B cell (primary cell): ENCODE measurements around the gene SPACA6. TPM values are rescaled to one million over a fixed set of nuclear protein-coding genes. Genes with fewer than 3 reads are reported as not detected.
A peak's percentile ranks its signal among the peaks of the same experiment; 100 is the strongest.

Source experiments
- ATAC-seq: fragments of 200-7000 bp; cut with Tn5 transposase; one replicate; pipeline ENCODE4 v1.10.0; 2021; ENCODE audit warnings: low read depth, mild to moderate bottlenecking, moderate number of reproducible peaks, moderate library complexity
- CTCF ChIA-PET: fragments of 350-600 bp; sonication (Branson Sonifier 250); formaldehyde crosslinking; loops from one replicate; lab custom pipeline; 2021; ENCODE audit warnings: antibody characterized with exemption, inconsistent platforms; lab: Charles Lee
- POLR2A ChIA-PET: fragments of 350-600 bp; sonication (Branson Sonifier 250); formaldehyde crosslinking; loops from one replicate; lab custom pipeline; 2021; ENCODE audit warnings: antibody characterized with exemption; lab: Charles Lee
- DNase-seq: peaks from one replicate; pipeline ENCODE4 v3.0.0; 2013
- H2AFZ ChIP-seq: 2 replicates; pipeline ENCODE4 v1.6.1; 2012; ENCODE audit warnings: mild to moderate bottlenecking, low read depth, low read length; ENCODE audit not compliant: insufficient read depth, poor library complexity, severe bottlenecking
- H3K27ac ChIP-seq, 2 donors: 1 replicate in 1 of 2; 2 replicates in 1 of 2; pipeline ENCODE4 v1.5.1; 2012 to 2013; ENCODE audit warnings: low read length in 2 of 2, mild to moderate bottlenecking in 2 of 2, moderate library complexity in 1 of 2
- H3K27me3 ChIP-seq, 4 experiments: fragments of 200-600 bp in 1 of 4; sonication (generic) in 1 of 4; replicated peaks in 1 of 4; 1 replicate in 2 of 4; 2 replicates in 2 of 4; pipeline versions ENCODE4 v1.6.1 to v1.7.0; 2013 to 2016; ENCODE audit warnings: low read length in 3 of 4, mild to moderate bottlenecking in 2 of 4, mixed read lengths in 1 of 4, moderate library complexity in 1 of 4; ENCODE audit not compliant: insufficient read depth in 4 of 4, control insufficient read depth in 3 of 4; ENCODE audit errors: control extremely low read depth in 1 of 4
- H3K36me3 ChIP-seq, 2 experiments: replicated peaks in 1 of 2; 1 replicate in 1 of 2; 2 replicates in 1 of 2; pipeline versions ENCODE4 v1.6.1 to v1.7.1; 2013; ENCODE audit warnings: low read length in 1 of 2; ENCODE audit not compliant: insufficient read depth in 2 of 2, control insufficient read depth in 1 of 2; ENCODE audit errors: control extremely low read depth in 1 of 2, extremely low read depth in 1 of 2
- H3K4me1 ChIP-seq, 2 donors: fragments of 200-600 bp in 1 of 2; sonication (generic) in 1 of 2; 1 replicate in 1 of 2; 2 replicates in 1 of 2; pipeline versions ENCODE4 v1.5.1 to v1.6.1; 2013 to 2017; ENCODE audit warnings: low read length in 2 of 2; ENCODE audit not compliant: control insufficient read depth in 2 of 2, insufficient read depth in 2 of 2
- H3K4me2 ChIP-seq: replicated peaks from 2 replicates; pipeline ENCODE3; 2012; ENCODE audit warnings: mild to moderate bottlenecking, low read depth, low read length; ENCODE audit not compliant: poor library complexity, severe bottlenecking
- H3K4me3 ChIP-seq, 5 experiments: fragments of 200-600 bp in 1 of 5; sonication (generic) in 1 of 5; 1 replicate in 3 of 5; 2 replicates in 2 of 5; pipeline versions ENCODE4 v1.5.1 to v1.7.0; 2011 to 2016; ENCODE audit warnings: low read length in 4 of 5, mild to moderate bottlenecking in 4 of 5, low read depth in 2 of 5, control low read depth in 1 of 5, moderate library complexity in 1 of 5; ENCODE audit not compliant: insufficient read depth in 1 of 5; ENCODE audit errors: control extremely low read depth in 1 of 5, extremely low read depth in 1 of 5
- H3K79me2 ChIP-seq: fragments of 200-600 bp; sonication (generic); one replicate; pipeline ENCODE4 v1.6.0; 2016; ENCODE audit warnings: low read length; ENCODE audit not compliant: control insufficient read depth, insufficient read depth
- H3K9ac ChIP-seq: fragments of 200-600 bp; sonication (generic); 2 replicates; pipeline ENCODE4 v1.6.1; 2017; ENCODE audit warnings: mild to moderate bottlenecking, low read length, moderate library complexity
- H3K9me3 ChIP-seq, 3 donors: one replicate each; pipeline versions ENCODE4 v1.6.1 to v1.7.1; 2013; ENCODE audit warnings: low read length in 2 of 3; ENCODE audit not compliant: control insufficient read depth in 2 of 3, insufficient read depth in 1 of 3; ENCODE audit errors: control extremely low read depth in 1 of 3
- H4K20me1 ChIP-seq: 2 replicates; pipeline ENCODE4 v1.6.0; 2012; ENCODE audit warnings: mild to moderate bottlenecking, low read length; ENCODE audit not compliant: insufficient read depth, control insufficient read depth, poor library complexity, severe bottlenecking
- H3K27ac Mint-ChIP-seq: one replicate; pipeline ENCODE4 v1.8.0; 2021; ENCODE audit warnings: mixed read lengths
- H3K27me3 Mint-ChIP-seq: one replicate; pipeline ENCODE4 v1.8.0; 2021; ENCODE audit warnings: mixed read lengths
- H3K4me1 Mint-ChIP-seq: one replicate; pipeline ENCODE4 v1.8.0; 2021; ENCODE audit warnings: mixed read lengths
- H3K4me3 Mint-ChIP-seq: one replicate; pipeline ENCODE4 v1.8.0; 2021; ENCODE audit warnings: mixed read lengths
- H3K9me3 Mint-ChIP-seq: one replicate; pipeline ENCODE4 v1.8.0; 2022; ENCODE audit warnings: mixed read lengths; ENCODE audit not compliant: insufficient read depth
- CTCF ChIP-seq: fragments of 200-600 bp; IDR thresholded peaks from one replicate; pipeline ENCODE4 v1.8.0; 2022; ENCODE audit warnings: antibody characterized with exemption, mild to moderate bottlenecking
- EZH2 ChIP-seq: IDR thresholded peaks from 2 replicates; pipeline ENCODE4 v1.6.1; 2012; ENCODE audit warnings: borderline replicate concordance, low read depth, mild to moderate bottlenecking, moderate library complexity, low read length; ENCODE audit not compliant: insufficient read depth, poor library complexity, severe bottlenecking
- WGBS: methylation state at CpG from one replicate; pipeline ENCODE4 v1.1.5; 2013; ENCODE audit warnings: missing lambda C conversion rate; ENCODE audit not compliant: insufficient coverage; 5-methylcytosine and 5-hydroxymethylcytosine counted together
- intact Hi-C: fragments of 100-400 bp; cut with micrococcal nuclease; formaldehyde crosslinking; loops from one replicate; pipeline ENCODE4 v1.10.0; 2022
- polyA plus RNA-seq: library from polyadenylated mRNA; depleted of rRNA; stranded (reverse); fragments of >200 nt; gene quantifications from 2 replicates; pipeline ENCODE4 v1.2.3, GENCODE V29; 2012
- total RNA-seq, 2 donors: library from RNA; stranded (reverse); fragments of 120-200 nt in 1 of 2; gene quantifications; 1 replicate in 1 of 2; 2 replicates in 1 of 2; pipeline versions ENCODE4 v1.2.3 to v1.2.4, GENCODE V29; 2013 to 2022

SPACA6 gene
- total and polyA plus RNA-seq, 2 donors (not counting 1 experiment from before 2014, with no cell fraction given): 3.3 to 4.0 TPM

DNA sequence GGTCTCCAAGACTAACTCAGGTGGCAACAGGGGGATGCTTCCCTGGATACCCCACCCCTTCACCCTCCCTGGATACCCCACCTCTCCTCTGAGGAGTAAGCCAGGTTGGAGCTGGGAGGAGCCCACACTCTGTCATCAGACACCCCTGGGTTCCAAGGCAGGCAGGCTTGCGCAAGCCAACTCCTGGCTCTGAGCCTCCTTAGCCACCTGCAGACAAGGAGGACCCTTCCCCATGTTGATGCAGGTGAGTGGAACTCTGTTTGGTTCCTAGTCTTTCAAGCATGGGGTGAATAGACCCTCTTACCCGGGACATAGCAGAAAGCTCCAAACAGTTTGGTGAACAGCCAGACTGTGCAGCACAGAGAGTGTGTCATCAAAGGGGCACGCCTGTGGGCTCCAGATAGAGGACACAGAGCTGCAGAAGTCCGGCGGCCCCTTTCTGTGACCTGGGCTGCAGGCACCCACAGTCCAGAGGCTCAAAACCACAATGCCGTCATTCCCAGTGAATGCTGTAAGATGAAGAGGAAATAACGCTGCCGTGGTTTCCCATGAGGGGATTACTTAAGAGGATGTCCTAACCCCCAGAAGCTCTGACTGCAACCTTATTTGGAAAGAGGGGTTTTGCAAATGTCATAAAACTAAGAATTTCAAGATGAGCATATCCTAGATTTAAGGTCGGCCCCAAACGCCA, 42.8 kb downstream of the SPACA6 start:
- Histone ChIP-seq H3K4me3 (peak overlapping the region in 1 of 5 experiments; percentile 21), H3K36me3 (no peaks in the 10 kb centered on the region), H3K79me2 (no peaks in the 10 kb centered on the region), H3K4me1 (no peaks in the 10 kb centered on the region), H3K4me2 (no peak overlapping the region), H3K27me3 (peaks cover 0 to 13% (median 4%) of the 10 kb centered on the region in 4 experiments), H2AFZ (no peak overlapping the region), H3K9ac (no peak overlapping the region), H3K9me3 (peaks cover 0 to 11% (median 0%) of the 10 kb centered on the region in 3 donors), H4K20me1 (no peaks in the 10 kb centered on the region), H3K27ac (no peak overlapping the region)
- Mint-ChIP-seq H3K4me1 (no peaks in the 10 kb centered on the region), H3K9me3 (peaks cover 6% of the 10 kb centered on the region), H3K27ac (no peak overlapping the region), H3K27me3 (peaks cover 32% of the 10 kb centered on the region), H3K4me3 (no peak overlapping the region)
- 28% methylated on average over 8 of the region's 10 CpGs for WGBS
- TF ChIP-seq EZH2 (no peak), CTCF (no peak)
- POLR2A ChIA-PET: no interaction called here
- DNase-seq: no peak
- CTCF ChIA-PET: no interaction called here
- ATAC-seq: no peak
- intact Hi-C loops: no loop called here

- no CpG with 5 or more reads among the region's 3 CpGs for WGBS
- H3K9me3 Mint-ChIP-seq: peaks cover 2% of the 10 kb centered on the region
- no peak overlapping the region for H3K4me3 Mint-ChIP-seq
- POLR2A ChIA-PET: no interaction called here
- Histone ChIP-seq H2AFZ (no peak overlapping the region), H3K4me3 (no peak overlapping the region), H3K36me3 (no peaks in the 10 kb centered on the region), H3K4me2 (no peak overlapping the region), H3K9me3 (peaks cover 0 to under 1% (median 0%) of the 10 kb centered on the region in 3 donors), H3K27me3 (peaks cover 0 to 13% (median 4%) of the 10 kb centered on the region in 4 experiments), H3K9ac (no peak overlapping the region), H3K79me2 (no peaks in the 10 kb centered on the region), H4K20me1 (no peaks in the 10 kb centered on the region), H3K4me1 (no peaks in the 10 kb centered on the region), H3K27ac (no peak overlapping the region)
- H3K27ac Mint-ChIP-seq: no peak overlapping the region
- CTCF ChIA-PET: no interaction called here
- H3K27me3 Mint-ChIP-seq: peaks cover 28% of the 10 kb centered on the region
- ATAC-seq (no peak), DNase-seq (no peak)
- TF ChIP-seq CTCF (no peak), EZH2 (no peak)
- intact Hi-C loops: no loop called here
- H3K4me1 Mint-ChIP-seq: no peaks in the 10 kb centered on the region
These were observed 44.3 kb downstream of the SPACA6 start for GRCh38 chr19:51737389-51737788.
